GM19043 (cell line): ENCODE measurements around the gene PLCB1.

Experiments used
- ATAC-seq: cut with Tn5 transposase; IDR thresholded peaks from one replicate; pipeline ENCODE4 v1.9.1; 2021; ENCODE audit warnings: low read depth; ENCODE audit not compliant: unreplicated experiment

Gene PLCB1

GRCh38 chr20:8891039-8891438, 759.0 kb downstream of the PLCB1 start:
- ATAC-seq: no peak

DNA sequence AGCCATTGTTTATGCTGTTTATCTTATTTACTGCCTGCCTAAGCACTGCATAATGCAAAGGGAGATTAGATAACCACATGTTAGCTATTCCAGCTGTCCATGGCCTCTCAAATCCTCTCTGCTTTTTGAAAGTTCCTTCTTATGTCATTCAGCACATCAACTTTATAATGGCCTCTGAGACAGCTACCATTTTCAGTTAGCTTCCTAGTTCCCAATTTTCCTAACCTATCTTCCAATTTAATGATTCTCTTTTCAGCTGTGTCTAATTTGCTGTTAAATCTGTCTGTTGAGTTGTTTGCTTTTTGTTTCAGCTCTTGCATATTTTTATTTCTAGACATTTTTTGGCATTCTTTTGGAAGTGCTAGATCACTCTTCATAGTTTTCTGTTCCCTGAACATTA, 763.4 kb downstream of the PLCB1 start:
- ATAC-seq: no peak

GRCh38 chr20:8898823-8899222, 766.8 kb downstream of the PLCB1 start:
- ATAC-seq: no peak

GRCh38 chr20:8901237-8902025, 769.4 kb downstream of the PLCB1 start:
- ATAC-seq: no peak

DNA sequence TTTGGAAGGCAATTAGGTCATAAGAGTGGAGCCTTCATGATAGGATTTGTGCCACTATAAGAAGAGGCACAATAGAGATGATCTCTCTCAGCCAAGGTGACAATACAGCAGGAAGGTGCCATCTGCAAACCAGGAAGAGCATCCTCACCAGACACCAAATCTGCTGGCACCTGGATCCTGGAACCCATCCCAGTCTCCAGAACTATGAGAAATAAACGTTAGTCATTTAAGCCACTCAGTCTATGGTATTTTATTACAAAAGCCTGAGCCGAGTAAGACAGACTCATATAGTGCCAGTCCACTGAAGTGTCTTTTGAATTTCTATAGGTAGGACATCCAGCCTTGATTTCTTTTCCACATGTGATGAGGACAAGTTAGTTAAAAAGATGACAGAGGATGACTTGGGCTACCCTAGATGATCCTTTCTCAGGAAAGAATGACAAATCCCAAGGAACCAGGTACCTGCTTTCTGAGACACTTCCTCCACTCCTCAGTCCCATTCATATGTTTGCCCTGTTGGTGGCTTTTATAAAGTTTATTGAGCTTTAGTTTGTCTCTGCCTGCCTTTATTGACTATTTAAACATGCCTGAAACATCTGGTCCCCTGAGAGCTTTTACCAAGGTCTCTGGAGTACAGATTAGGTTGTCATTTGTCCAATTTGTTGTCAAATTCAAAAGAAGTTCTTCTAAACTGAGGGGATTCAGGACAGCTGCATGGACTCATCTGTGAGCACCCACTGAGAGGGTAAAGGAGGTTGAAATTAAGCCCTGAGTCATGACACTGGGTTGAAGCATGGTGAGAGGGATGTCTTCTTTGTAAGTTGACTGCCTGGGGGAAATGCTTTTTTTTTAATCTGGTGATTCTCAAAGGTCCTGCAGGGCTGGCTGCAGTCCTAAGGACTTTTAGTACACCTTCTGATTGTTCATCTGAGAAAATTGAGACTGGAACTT, 771.9 kb downstream of the PLCB1 start:
- no peak for ATAC-seq

GRCh38 chr20:8909596-8909995, 777.5 kb downstream of the PLCB1 start:
- ATAC-seq: no peak

DNA sequence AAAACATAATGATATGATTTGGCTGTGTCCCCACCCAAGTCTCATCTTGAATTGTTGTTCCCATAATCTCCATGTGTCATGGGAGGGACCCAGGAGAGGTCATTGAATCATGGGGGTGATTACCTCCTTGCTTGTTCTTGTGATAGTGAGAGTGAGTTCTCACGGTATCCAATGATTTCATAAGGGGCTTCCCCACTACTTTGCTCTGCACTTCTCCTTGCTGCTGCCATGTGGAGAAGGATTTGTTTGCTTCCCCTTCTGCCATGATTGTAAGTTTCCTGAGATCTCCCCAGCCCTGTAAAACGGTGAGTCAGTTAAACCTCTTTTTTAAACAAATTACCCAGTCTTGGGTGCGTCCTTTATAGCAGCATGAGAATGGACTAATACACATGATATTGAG, 780.0 kb downstream of the PLCB1 start:
- no peak for ATAC-seq

- no peak for ATAC-seq
These were observed 780.7 kb downstream of the PLCB1 start for GRCh38 chr20:8912731-8913130.

DNA sequence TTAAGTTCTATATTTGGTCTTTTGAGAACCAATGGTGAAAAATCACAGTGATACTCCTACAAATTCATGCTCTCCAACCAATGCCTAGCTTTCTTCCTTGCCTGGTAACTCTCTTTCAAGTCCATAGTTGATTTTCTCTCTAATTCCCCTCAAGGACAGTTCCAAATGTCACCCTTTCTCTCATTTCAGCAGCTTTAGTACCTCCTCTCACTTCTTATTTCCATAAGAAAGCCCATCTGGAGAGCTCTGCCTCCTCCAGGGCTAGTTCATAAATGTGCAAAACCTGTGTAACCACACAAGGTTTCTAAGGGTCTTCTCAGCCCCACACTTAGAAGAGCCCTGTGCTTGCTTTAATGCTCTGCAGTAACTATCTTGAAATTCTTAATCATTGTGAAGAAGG, 781.4 kb downstream of the PLCB1 start:
- ATAC-seq: no peak

DNA sequence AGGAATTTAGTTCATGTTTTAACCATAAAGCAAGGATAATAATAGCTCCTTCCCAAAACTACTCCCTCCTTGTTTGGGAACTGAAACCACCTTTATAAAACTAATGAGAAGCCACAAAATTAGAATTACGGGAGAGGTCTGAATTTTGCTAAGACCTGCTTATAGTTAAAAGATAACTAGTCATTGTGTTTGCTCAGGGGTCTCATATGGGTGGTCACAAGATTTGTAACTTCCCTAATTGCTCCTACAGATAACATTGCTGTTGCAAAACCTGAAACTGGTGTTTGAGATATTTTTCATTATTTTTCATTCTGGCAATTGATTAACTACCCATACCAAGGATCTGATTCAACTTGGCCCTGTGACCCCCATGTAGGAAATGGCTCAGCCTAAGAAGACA, 782.4 kb downstream of the PLCB1 start:
- no peak for ATAC-seq

DNA sequence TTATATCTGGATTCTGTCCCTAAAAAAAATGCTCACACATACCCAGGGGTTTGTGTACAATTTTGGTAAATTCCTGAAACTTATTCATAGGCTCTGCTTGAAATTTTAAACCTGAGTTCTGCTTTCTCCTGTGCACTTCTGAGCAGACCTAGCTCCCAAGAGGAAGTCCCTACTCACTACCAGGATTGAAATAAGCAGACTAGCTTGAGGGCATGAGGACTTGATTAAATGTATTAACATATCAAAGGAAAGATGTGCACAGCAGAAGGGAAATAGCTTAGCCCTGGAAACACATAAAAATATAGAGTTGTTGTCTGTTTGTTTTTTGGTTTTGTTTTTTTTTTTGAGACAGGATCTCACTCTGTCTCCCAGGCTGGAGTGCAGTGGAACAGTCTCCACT, 785.0 kb downstream of the PLCB1 start:
- no peak for ATAC-seq

- ATAC-seq: no peak
These were observed 786.1 kb downstream of the PLCB1 start for GRCh38 chr20:8918145-8918544.

GRCh38 chr20:8924539-8924938, 792.5 kb downstream of the PLCB1 start:
- ATAC-seq: no peak

- no peak for ATAC-seq
These were observed 798.7 kb downstream of the PLCB1 start for GRCh38 chr20:8930726-8931125.

- ATAC-seq: no peak
These were observed 800.4 kb downstream of the PLCB1 start for GRCh38 chr20:8932192-8933165.

- ATAC-seq: no peak
These were observed 801.3 kb downstream of the PLCB1 start for GRCh38 chr20:8933381-8933807.

DNA sequence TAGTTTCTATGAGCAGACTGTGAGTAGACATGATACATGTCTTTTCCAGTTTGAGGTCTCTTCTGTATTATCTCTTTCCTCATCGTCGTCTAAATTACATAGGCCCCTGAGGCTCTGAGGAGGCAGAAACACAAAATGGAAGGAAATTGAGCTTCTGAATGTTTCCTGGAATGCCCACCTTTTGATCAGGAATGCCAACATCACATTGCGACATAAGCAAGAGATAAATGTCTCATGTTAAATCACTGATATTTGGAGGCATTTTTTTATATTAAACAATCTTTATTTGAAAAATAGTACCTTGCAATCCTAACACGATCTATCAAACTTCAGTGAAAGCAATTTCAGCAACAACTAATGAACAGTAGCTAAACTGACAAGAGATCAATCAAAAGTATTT, 802.3 kb downstream of the PLCB1 start:
- no peak for ATAC-seq
